HL-60 (cell line): ENCODE measurements around the gene GOLM1.

Source experiments
- CTCF ChIP-seq: IDR thresholded peaks from one replicate; pipeline ENCODE4 v1.5.1; 2011; ENCODE audit warnings: low read length, control low read depth, inconsistent platforms; ENCODE audit not compliant: insufficient read depth
- GABPA ChIP-seq: IDR thresholded peaks from 2 replicates; pipeline ENCODE4 v1.6.1; 2012; ENCODE audit warnings: low read depth
- POLR2AphosphoS5 ChIP-seq: IDR thresholded peaks from 2 replicates; pipeline ENCODE4 v1.6.1; 2012; ENCODE audit warnings: low read depth
- REST ChIP-seq: IDR thresholded peaks from 2 replicates; pipeline ENCODE4 v1.6.1; 2012; ENCODE audit warnings: low read depth; ENCODE audit not compliant: insufficient replicate concordance

GRCh38 chr9:86027767-86028166 is 71.6 kb downstream of the GOLM1 start:
- TF ChIP-seq CTCF (no peak), REST (no peak), POLR2AphosphoS5 (no peak), GABPA (no peak)
